Ovary (tissue), 3 donors: ENCODE results near the gene VPS8.

ENCODE experiments used
- EP300 ChIP-seq: sonication (generic); formaldehyde crosslinking; IDR thresholded peaks from one replicate; pipeline ENCODE4 v1.6.1; 2017; ENCODE audit warnings: antibody characterized with exemption
- POLR2A ChIP-seq: fragments of 450-650 bp; IDR thresholded peaks from one replicate; pipeline ENCODE4 v1.6.1; 2017; ENCODE audit warnings: antibody characterized with exemption, mild to moderate bottlenecking, moderate library complexity
- TF ChIP-seq, protein P1 (sequence below), 3 donors: fragments of 450-650 bp in 2 of 3; fragments of 200-600 bp in 1 of 3; IDR thresholded peaks; one replicate each; pipeline versions ENCODE4 v1.5.1 to v1.8.0; 2016 to 2022; ENCODE audit warnings: antibody characterized with exemption in 3 of 3, mild to moderate bottlenecking in 1 of 3
- donor health status: DM: no; HTN: no; CAD: no.

DNA sequence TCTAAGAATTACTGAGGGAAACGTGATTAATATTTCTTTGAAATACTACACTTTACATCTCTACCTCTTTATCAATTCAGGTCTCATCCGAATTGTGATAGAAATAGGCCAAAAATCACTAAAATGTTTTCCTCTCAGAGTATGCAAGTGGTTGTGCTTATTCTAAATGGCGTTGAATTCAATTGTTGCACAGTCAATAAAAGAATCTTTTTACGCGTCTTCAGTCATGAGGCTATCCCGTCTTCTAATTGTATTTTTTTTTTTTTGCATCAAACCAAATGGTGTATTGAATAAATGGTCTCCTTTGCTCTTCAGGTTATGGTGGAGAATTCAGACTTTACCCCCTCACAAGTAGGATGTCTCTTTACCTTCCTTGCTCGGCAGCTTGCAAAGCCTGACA lies 112.6 kb downstream of the VPS8 start:
- TF ChIP-seq, protein P1, sequence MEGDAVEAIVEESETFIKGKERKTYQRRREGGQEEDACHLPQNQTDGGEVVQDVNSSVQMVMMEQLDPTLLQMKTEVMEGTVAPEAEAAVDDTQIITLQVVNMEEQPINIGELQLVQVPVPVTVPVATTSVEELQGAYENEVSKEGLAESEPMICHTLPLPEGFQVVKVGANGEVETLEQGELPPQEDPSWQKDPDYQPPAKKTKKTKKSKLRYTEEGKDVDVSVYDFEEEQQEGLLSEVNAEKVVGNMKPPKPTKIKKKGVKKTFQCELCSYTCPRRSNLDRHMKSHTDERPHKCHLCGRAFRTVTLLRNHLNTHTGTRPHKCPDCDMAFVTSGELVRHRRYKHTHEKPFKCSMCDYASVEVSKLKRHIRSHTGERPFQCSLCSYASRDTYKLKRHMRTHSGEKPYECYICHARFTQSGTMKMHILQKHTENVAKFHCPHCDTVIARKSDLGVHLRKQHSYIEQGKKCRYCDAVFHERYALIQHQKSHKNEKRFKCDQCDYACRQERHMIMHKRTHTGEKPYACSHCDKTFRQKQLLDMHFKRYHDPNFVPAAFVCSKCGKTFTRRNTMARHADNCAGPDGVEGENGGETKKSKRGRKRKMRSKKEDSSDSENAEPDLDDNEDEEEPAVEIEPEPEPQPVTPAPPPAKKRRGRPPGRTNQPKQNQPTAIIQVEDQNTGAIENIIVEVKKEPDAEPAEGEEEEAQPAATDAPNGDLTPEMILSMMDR (IDR thresholded peaks at IDR 0.05), result no peak
- TF ChIP-seq POLR2A (no peak), EP300 (no peak)
